H9 (cell line): ENCODE measurements around the gene NTSR2. TPM values are rescaled to one million over a fixed set of nuclear protein-coding genes. Genes with fewer than 3 reads are reported as not detected.

ENCODE experiments used
- DNase-seq: peaks from one replicate; pipeline ENCODE4 v3.0.0-alpha.2; 2017
- H2AFZ ChIP-seq: one replicate; pipeline ENCODE4 v1.6.1; 2013; ENCODE audit warnings: mild to moderate bottlenecking, low read length, control low read depth, moderate library complexity
- H2AK5ac ChIP-seq: 2 replicates; pipeline ENCODE4 v1.6.1; 2013; ENCODE audit warnings: low read length, control low read depth, mixed read lengths; ENCODE audit not compliant: insufficient read length
- H2BK120ac ChIP-seq: one replicate; pipeline ENCODE4 v1.6.1; 2013; ENCODE audit warnings: low read depth, mild to moderate bottlenecking, low read length, control low read depth, inconsistent platforms; ENCODE audit not compliant: poor library complexity, severe bottlenecking
- H2BK12ac ChIP-seq: 2 replicates; pipeline ENCODE4 v1.6.1; 2013; ENCODE audit warnings: low read length, control low read depth, mixed read lengths, low read depth; ENCODE audit not compliant: insufficient read length
- H2BK15ac ChIP-seq: 2 replicates; pipeline ENCODE4 v1.6.1; 2013; ENCODE audit warnings: low read depth, low read length, control low read depth
- H2BK20ac ChIP-seq: one replicate; pipeline ENCODE4 v1.6.1; 2013; ENCODE audit warnings: low read depth, mild to moderate bottlenecking, low read length, control low read depth, inconsistent platforms; ENCODE audit not compliant: poor library complexity, severe bottlenecking
- H2BK5ac ChIP-seq: 2 replicates; pipeline ENCODE4 v1.6.1; 2013; ENCODE audit warnings: low read length, control low read depth, mixed read lengths; ENCODE audit not compliant: insufficient read length
- H3K14ac ChIP-seq: 2 replicates; pipeline ENCODE4 v1.6.1; 2013; ENCODE audit warnings: low read length, control low read depth; ENCODE audit not compliant: insufficient read depth
- H3K18ac ChIP-seq: 2 replicates; pipeline ENCODE4 v1.6.1; 2013; ENCODE audit warnings: low read depth, mild to moderate bottlenecking, mixed read lengths, low read length, control low read depth; ENCODE audit not compliant: insufficient read length
- H3K23ac ChIP-seq: 2 replicates; pipeline ENCODE4 v1.6.1; 2013; ENCODE audit warnings: low read length, control low read depth, mixed read lengths, low read depth; ENCODE audit not compliant: insufficient read length
- H3K23me2 ChIP-seq: 2 replicates; pipeline ENCODE4 v1.6.1; 2013; ENCODE audit warnings: low read depth, mild to moderate bottlenecking, mixed read lengths, low read length, control low read depth; ENCODE audit not compliant: insufficient read length, poor library complexity, severe bottlenecking
- H3K27ac ChIP-seq: 2 replicates; pipeline ENCODE4 v1.5.1; 2013; ENCODE audit warnings: low read length, control low read depth, mixed read lengths, low read depth; ENCODE audit not compliant: insufficient read length
- H3K27me3 ChIP-seq: 2 replicates; pipeline ENCODE4 v1.6.1; 2013; ENCODE audit warnings: low read length, control low read depth, inconsistent platforms; ENCODE audit not compliant: insufficient read depth
- H3K4ac ChIP-seq: 2 replicates; pipeline ENCODE4 v1.6.1; 2013; ENCODE audit warnings: low read depth, mild to moderate bottlenecking, control low read depth, inconsistent platforms, low read length, moderate library complexity
- H3K4me1 ChIP-seq: 2 replicates; pipeline ENCODE4 v1.6.1; 2013; ENCODE audit warnings: low read length, control low read depth, inconsistent platforms; ENCODE audit not compliant: insufficient read depth
- H3K4me2 ChIP-seq: 2 replicates; pipeline ENCODE4 v1.6.1; 2013; ENCODE audit warnings: low read length, control low read depth, mixed read lengths; ENCODE audit not compliant: insufficient read length, insufficient read depth
- H3K56ac ChIP-seq: 2 replicates; pipeline ENCODE4 v1.6.1; 2013; ENCODE audit warnings: low read depth, mild to moderate bottlenecking, mixed read lengths, low read length, control low read depth; ENCODE audit not compliant: insufficient read length
- H3K79me1 ChIP-seq: 2 replicates; pipeline ENCODE4 v1.6.1; 2013; ENCODE audit warnings: low read depth, mild to moderate bottlenecking, moderate library complexity, low read length, control low read depth, inconsistent platforms; ENCODE audit not compliant: insufficient read depth, poor library complexity, severe bottlenecking
- H3K79me2 ChIP-seq: 2 replicates; pipeline ENCODE4 v1.6.1; 2013; ENCODE audit warnings: low read length, control low read depth, inconsistent platforms; ENCODE audit not compliant: insufficient read depth
- H3K9ac ChIP-seq: 2 replicates; pipeline ENCODE4 v1.6.1; 2013; ENCODE audit warnings: low read length, control low read depth, mixed read lengths; ENCODE audit not compliant: insufficient read length; ENCODE audit errors: extremely low read depth
- H3K9me3 ChIP-seq: one replicate; pipeline ENCODE4 v1.6.1; 2013; ENCODE audit warnings: low read depth, low read length, inconsistent platforms; ENCODE audit not compliant: control insufficient read depth
- H3T11ph ChIP-seq: one replicate; pipeline ENCODE4 v1.6.1; 2013; ENCODE audit warnings: mild to moderate bottlenecking, low read length, control low read depth, inconsistent platforms
- H4K20me1 ChIP-seq: one replicate; pipeline ENCODE4 v1.6.1; 2013; ENCODE audit not compliant: control insufficient read depth, insufficient read length, insufficient read depth
- H4K5ac ChIP-seq: 2 replicates; pipeline ENCODE4 v1.6.1; 2013; ENCODE audit warnings: low read depth, mild to moderate bottlenecking, mixed read lengths, low read length, control low read depth; ENCODE audit not compliant: insufficient read length
- H4K8ac ChIP-seq: replicated peaks from 2 replicates; pipeline ENCODE4 v1.6.1; 2013; ENCODE audit warnings: low read length, control low read depth, mixed read lengths, low read depth; ENCODE audit not compliant: insufficient read length
- H4K91ac ChIP-seq: 2 replicates; pipeline ENCODE4 v1.6.1; 2013; ENCODE audit warnings: low read depth, mild to moderate bottlenecking, moderate library complexity, mixed read lengths, low read length, control low read depth; ENCODE audit not compliant: insufficient read length
- H3K27ac Mint-ChIP-seq, 3 experiments: 2 replicates in 2 of 3; 3 replicates in 1 of 3; pipeline ENCODE4 v1.8.0; 2020 to 2021; ENCODE audit warnings: mixed read lengths in 3 of 3, mild to moderate bottlenecking in 1 of 3, moderate library complexity in 1 of 3
- H3K27me3 Mint-ChIP-seq: 2 replicates; pipeline ENCODE4 v1.8.0; 2021; ENCODE audit warnings: low read depth, mild to moderate bottlenecking, moderate library complexity, mixed read lengths
- H3K36me3 Mint-ChIP-seq, 3 experiments: 2 replicates in 2 of 3; 3 replicates in 1 of 3; pipeline ENCODE4 v1.8.0; 2020 to 2021; ENCODE audit warnings: low read depth in 3 of 3, mixed read lengths in 3 of 3; ENCODE audit not compliant: insufficient read depth in 1 of 3
- H3K4me1 Mint-ChIP-seq, 2 experiments: 2 replicates each; pipeline ENCODE4 v1.8.0; 2020; ENCODE audit warnings: mixed read lengths in 2 of 2
- H3K4me3 Mint-ChIP-seq, 2 experiments: 2 replicates in 1 of 2; 3 replicates in 1 of 2; pipeline ENCODE4 v1.8.0; 2020 to 2021; ENCODE audit warnings: mild to moderate bottlenecking in 2 of 2, mixed read lengths in 2 of 2, moderate library complexity in 1 of 2
- H3K9me3 Mint-ChIP-seq, 2 experiments: 2 replicates in 1 of 2; 3 replicates in 1 of 2; pipeline ENCODE4 v1.8.0; 2020; ENCODE audit warnings: mild to moderate bottlenecking in 2 of 2, mixed read lengths in 2 of 2, moderate library complexity in 1 of 2
- WGBS: extraction: QIAGEN DNeasy Blood & Tissue Kit; methylation state at CpG from one replicate; pipeline ENCODE4 v1.1.7; 2013; ENCODE audit warnings: missing lambda C conversion rate, low lambda C conversion rate, mixed read lengths; ENCODE audit not compliant: insufficient read length; ENCODE audit errors: extremely low coverage; 5-methylcytosine and 5-hydroxymethylcytosine counted together
- total RNA-seq: library from RNA; stranded (reverse); gene quantifications from 2 replicates; pipeline ENCODE4 v1.2.1, GENCODE V29; 2021
- TF ChIP-seq, protein P1 (sequence below): fragments of 200-600 bp; sonication (generic); conservative IDR thresholded peaks from 3 replicates; pipeline ENCODE4 v1.8.0; 2021; ENCODE audit warnings: antibody characterized with exemption, mild to moderate bottlenecking

Gene NTSR2
- total RNA-seq, 1 experiment from 2014 or later: not detected

DNA sequence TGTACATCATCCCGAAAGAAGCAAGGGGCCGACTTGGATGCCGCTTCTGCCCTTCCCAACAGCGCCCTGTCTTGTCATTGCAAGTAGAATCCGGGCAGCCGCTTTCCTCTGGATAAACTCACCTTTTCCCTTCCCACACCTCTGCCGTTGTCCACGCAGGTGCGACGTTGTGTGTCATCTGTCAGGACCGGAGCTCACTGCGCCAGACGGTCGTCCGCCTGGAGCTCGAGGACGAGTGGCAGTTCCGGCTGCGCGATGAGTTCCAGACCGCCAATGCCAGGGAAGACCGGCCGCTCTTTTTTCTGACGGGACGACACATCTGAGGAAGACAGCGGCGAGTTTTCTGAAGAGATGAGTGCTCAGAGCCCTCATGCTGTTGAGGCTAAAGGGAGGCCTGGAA, 29.9 kb downstream of the NTSR2 start:
- no CpG with 5 or more reads among the region's 27 CpGs for WGBS
- no peak overlapping the region for H4K5ac ChIP-seq
- no peak overlapping the region for H3K56ac ChIP-seq
- no peak overlapping the region for H2BK20ac ChIP-seq
- H3K23ac ChIP-seq: no peak overlapping the region
- no peaks in the 10 kb centered on the region for H3K9me3 Mint-ChIP-seq
- H3K4me3 Mint-ChIP-seq: no peak overlapping the region
- no peaks in the 10 kb centered on the region for H3K4me1 Mint-ChIP-seq
- no peaks in the 10 kb centered on the region for H3K23me2 ChIP-seq
- peaks cover 18 to 27% (median 21%) of the 10 kb centered on the region in 3 experiments for H3K36me3 Mint-ChIP-seq
- no peak overlapping the region for H3K18ac ChIP-seq
- H4K91ac ChIP-seq: no peak overlapping the region
- no peak overlapping the region for H2BK12ac ChIP-seq
- H3K27me3 Mint-ChIP-seq: no peaks in the 10 kb centered on the region
- H2AK5ac ChIP-seq: no peak overlapping the region
- DNase-seq: no peak
- H3K9ac ChIP-seq: no peak overlapping the region
- H3K27me3 ChIP-seq: no peaks in the 10 kb centered on the region
- H3K14ac ChIP-seq: no peak overlapping the region
- no peak overlapping the region for H4K8ac ChIP-seq
- H3K27ac Mint-ChIP-seq: peak overlapping the region in 1 of 3 experiments; percentile 93; a peak in 2 of 7 replicates
- H2BK15ac ChIP-seq: no peak overlapping the region
- no peaks in the 10 kb centered on the region for H3K79me2 ChIP-seq
- no peak overlapping the region for H3K4me2 ChIP-seq
- no peak overlapping the region for H2BK120ac ChIP-seq
- no peak overlapping the region for H2BK5ac ChIP-seq
- no peak overlapping the region for H3K4ac ChIP-seq
- H3T11ph ChIP-seq: no peak overlapping the region
- H3K27ac ChIP-seq: no peak overlapping the region
- H3K79me1 ChIP-seq: no peaks in the 10 kb centered on the region
- no peaks in the 10 kb centered on the region for H4K20me1 ChIP-seq
- H3K9me3 ChIP-seq: no peaks in the 10 kb centered on the region
- TF ChIP-seq, protein P1, sequence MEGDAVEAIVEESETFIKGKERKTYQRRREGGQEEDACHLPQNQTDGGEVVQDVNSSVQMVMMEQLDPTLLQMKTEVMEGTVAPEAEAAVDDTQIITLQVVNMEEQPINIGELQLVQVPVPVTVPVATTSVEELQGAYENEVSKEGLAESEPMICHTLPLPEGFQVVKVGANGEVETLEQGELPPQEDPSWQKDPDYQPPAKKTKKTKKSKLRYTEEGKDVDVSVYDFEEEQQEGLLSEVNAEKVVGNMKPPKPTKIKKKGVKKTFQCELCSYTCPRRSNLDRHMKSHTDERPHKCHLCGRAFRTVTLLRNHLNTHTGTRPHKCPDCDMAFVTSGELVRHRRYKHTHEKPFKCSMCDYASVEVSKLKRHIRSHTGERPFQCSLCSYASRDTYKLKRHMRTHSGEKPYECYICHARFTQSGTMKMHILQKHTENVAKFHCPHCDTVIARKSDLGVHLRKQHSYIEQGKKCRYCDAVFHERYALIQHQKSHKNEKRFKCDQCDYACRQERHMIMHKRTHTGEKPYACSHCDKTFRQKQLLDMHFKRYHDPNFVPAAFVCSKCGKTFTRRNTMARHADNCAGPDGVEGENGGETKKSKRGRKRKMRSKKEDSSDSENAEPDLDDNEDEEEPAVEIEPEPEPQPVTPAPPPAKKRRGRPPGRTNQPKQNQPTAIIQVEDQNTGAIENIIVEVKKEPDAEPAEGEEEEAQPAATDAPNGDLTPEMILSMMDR: no peak
- no peak overlapping the region for H2AFZ ChIP-seq
- no peaks in the 10 kb centered on the region for H3K4me1 ChIP-seq
